HL-60 (cell line): ENCODE measurements around the gene TRAF1.

Experiments
- GABPA ChIP-seq: IDR thresholded peaks from 2 replicates; pipeline ENCODE4 v1.6.1; 2012; ENCODE audit warnings: low read depth
- POLR2AphosphoS5 ChIP-seq: IDR thresholded peaks from 2 replicates; pipeline ENCODE4 v1.6.1; 2012; ENCODE audit warnings: low read depth
- SPI1 ChIP-seq: IDR thresholded peaks from 2 replicates; pipeline ENCODE4 v1.6.1; 2012; ENCODE audit warnings: low read depth, mild to moderate bottlenecking, borderline replicate concordance
- TF ChIP-seq, protein P1 (sequence below): IDR thresholded peaks from 2 replicates; pipeline ENCODE4 v1.6.1; 2012; ENCODE audit warnings: low read depth; ENCODE audit not compliant: insufficient replicate concordance
- TF ChIP-seq, protein P2 (sequence below): IDR thresholded peaks from one replicate; pipeline ENCODE4 v1.5.1; 2011; ENCODE audit warnings: low read length, control low read depth, inconsistent platforms; ENCODE audit not compliant: insufficient read depth

DNA sequence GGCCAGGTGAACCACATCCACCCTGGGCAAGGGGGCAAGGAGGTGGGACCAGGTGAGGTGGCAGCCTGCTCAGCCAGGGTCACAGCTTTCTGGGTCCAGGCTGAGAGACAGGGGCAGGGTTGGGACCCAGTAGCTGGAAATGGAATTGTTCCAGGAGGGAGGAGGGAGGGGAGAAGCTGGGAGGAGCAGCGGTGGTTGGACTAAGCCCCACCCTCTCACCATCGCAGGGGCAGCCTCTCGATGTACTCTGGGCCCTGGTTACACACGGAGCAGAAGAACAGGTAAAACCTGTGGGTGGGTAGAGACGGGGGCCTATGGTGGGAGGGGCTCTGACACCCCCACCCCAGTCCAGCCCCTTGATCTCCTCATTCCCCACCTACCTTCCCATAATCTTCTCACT lies 60.8 kb downstream of the TRAF1 start:
- TF ChIP-seq, protein P1, sequence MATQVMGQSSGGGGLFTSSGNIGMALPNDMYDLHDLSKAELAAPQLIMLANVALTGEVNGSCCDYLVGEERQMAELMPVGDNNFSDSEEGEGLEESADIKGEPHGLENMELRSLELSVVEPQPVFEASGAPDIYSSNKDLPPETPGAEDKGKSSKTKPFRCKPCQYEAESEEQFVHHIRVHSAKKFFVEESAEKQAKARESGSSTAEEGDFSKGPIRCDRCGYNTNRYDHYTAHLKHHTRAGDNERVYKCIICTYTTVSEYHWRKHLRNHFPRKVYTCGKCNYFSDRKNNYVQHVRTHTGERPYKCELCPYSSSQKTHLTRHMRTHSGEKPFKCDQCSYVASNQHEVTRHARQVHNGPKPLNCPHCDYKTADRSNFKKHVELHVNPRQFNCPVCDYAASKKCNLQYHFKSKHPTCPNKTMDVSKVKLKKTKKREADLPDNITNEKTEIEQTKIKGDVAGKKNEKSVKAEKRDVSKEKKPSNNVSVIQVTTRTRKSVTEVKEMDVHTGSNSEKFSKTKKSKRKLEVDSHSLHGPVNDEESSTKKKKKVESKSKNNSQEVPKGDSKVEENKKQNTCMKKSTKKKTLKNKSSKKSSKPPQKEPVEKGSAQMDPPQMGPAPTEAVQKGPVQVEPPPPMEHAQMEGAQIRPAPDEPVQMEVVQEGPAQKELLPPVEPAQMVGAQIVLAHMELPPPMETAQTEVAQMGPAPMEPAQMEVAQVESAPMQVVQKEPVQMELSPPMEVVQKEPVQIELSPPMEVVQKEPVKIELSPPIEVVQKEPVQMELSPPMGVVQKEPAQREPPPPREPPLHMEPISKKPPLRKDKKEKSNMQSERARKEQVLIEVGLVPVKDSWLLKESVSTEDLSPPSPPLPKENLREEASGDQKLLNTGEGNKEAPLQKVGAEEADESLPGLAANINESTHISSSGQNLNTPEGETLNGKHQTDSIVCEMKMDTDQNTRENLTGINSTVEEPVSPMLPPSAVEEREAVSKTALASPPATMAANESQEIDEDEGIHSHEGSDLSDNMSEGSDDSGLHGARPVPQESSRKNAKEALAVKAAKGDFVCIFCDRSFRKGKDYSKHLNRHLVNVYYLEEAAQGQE = no peak
- TF ChIP-seq, protein P2, sequence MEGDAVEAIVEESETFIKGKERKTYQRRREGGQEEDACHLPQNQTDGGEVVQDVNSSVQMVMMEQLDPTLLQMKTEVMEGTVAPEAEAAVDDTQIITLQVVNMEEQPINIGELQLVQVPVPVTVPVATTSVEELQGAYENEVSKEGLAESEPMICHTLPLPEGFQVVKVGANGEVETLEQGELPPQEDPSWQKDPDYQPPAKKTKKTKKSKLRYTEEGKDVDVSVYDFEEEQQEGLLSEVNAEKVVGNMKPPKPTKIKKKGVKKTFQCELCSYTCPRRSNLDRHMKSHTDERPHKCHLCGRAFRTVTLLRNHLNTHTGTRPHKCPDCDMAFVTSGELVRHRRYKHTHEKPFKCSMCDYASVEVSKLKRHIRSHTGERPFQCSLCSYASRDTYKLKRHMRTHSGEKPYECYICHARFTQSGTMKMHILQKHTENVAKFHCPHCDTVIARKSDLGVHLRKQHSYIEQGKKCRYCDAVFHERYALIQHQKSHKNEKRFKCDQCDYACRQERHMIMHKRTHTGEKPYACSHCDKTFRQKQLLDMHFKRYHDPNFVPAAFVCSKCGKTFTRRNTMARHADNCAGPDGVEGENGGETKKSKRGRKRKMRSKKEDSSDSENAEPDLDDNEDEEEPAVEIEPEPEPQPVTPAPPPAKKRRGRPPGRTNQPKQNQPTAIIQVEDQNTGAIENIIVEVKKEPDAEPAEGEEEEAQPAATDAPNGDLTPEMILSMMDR = no peak
- TF ChIP-seq POLR2AphosphoS5 (no peak), SPI1 (no peak), GABPA (no peak)
